Eye (tissue), 1 donor: Measurements from ENCODE around the gene MAB21L4.

Source experiments
- DNase-seq: peaks from one replicate; pipeline ENCODE4 v3.0.0-alpha.2; 2015

Gene MAB21L4

DNA sequence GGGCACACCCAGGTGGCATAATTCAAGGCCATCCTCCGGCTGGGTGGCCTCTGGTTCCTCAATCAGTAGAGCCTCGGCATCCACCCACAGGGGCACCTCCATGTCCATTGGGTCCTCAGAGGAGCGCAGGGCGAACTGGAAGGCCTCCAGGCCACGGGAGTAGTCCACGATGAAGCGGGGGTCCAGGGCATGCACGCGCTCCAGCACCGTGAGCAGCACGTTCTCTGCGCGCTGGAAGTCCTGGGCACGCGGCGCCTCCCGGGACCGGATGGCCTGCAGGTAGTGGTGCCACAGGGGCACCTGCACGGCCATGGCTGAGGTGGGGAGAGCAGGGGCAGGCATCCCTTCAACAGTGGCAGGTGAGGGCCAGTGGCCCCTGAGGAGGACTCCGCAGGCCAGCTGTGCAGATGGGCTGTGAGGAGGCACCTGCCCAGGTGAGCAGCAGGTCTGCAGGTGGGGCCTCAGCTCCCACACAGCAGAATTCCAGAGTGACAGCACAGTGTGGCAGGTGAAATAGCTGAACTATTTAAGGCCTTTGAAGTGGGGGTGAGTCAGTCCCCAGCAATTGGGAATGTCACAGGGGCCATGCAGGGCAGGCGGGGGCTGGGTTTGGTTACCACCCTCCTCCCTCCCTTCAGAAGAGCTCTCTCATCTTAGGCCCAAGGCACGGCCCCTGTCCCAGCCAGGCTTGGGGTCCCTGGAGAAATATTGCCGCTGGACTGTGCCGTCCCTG is at the start of gene MAB21L4:
Gene MAB21L4, minus strand, starts transcription at position 501 of the 733 bp plus-strand sequence. Its CDS starts 159 bp downstream, at position 342.
- DNase-seq: no peak

- DNase-seq: no peak
Measured at GRCh38 chr2:240936106-240936505, 40.1 kb upstream of the MAB21L4 start.

- DNase-seq: no peak
Measured at GRCh38 chr2:240935103-240935876, 39.3 kb upstream of the MAB21L4 start.

DNA sequence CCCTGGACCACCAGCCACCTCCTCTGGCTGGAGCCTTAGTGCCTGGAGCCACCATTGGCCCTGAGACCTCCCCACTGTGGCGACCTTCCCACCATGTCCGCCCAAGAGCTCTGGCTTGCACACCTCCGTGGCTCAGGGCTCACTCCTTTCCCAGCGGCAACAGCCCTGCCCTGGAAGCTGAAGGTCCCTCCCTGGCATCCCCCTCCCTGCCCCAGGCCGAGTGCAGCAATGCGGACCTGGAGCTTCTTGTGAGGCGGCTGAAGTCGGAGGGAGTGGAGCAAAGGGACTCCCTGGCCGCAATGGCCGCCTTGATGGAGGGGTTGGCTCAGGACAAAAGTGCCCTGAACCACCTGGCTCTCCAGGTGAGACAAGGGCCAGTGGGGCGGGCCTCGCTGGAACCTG is 38.7 kb upstream of the MAB21L4 start:
- DNase-seq: no peak

DNA sequence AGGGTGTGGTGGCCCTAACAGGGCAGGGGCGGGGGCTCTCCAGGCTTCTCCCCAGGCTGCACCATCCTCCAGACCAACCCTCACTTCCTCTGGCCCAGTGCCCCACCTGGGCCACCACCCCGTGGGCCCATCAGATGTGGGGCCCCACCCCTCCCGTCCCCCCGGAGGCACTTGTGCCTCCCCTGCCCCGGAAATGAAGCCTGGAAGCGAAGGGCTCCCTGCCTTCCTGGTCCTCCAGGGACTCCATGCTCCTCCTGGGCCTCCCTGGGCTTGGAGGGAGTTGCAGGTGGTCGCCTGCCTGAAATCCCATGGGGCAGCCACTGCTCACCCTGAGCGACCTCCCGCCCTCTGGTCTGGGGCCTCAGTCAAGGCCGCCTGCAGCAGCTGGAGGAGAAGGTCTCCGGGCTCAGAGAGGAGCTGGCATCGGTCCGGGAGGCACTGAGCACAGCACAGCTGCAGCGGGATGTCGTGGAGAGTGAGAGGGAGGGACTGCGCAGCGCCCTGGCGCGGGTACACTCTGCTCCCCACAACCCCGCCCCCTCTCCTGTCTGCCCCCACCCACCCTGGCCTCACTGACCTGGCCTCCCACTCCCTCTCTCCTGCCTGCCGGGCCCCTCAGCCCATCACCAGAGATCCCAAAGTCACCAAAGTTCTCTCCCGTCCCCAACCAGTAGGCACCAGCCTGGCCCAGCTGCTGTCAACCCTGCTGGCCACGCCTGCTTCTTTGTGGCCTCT is 38.2 kb upstream of the MAB21L4 start:
- no peak for DNase-seq

GRCh38 chr2:240933048-240933965 is 37.4 kb upstream of the MAB21L4 start:
- DNase-seq: no peak

DNA sequence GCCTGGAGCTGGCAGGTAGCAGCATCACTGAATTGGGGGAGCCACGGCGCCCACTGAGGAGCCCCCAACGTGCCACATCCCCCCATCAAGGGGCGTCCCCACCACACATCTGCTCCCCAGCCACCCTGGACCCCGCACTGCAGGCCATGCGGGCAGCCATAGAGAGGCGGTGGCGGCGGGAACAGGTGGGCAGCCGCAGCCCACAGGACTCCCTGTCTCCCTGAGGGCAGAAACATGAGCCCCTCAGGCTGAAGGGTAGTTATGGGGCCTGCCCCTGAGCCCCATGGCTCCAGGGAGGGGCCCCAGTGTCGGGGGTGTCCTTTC is 36.7 kb upstream of the MAB21L4 start:
- no peak for DNase-seq

- no peak for DNase-seq
Measured at GRCh38 chr2:240932001-240932723, 36.2 kb upstream of the MAB21L4 start.

DNA sequence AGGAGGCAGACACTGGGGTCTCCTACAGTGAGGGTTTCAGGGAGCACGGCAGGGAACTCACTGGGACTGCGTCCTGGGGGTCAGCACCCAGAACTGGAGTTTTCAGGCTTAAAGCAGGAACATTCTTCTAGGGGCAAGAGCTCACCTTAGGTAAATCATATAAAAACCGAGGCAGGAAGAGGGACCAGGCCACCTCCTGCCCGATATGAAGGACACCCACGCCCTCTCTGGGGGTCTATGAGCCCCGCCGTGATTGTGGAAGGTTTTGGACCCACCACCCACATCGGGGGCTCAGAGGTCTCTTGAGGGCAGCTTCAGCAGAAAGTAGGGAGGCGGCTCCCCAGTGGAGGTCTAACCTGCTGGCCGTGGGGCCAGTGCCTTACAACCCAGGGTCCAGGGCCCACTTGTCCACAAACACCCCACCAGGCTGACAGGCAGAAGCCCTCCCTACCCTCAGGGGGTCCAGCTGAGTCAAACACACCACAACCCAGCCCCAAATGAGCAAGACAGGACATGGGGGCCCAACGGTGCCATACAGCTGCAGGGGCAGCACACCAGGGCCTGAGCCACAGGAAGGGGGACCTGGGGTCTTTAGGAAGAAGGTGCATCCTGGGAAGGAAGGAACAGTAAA is 35.5 kb upstream of the MAB21L4 start:
- no peak for DNase-seq

DNA sequence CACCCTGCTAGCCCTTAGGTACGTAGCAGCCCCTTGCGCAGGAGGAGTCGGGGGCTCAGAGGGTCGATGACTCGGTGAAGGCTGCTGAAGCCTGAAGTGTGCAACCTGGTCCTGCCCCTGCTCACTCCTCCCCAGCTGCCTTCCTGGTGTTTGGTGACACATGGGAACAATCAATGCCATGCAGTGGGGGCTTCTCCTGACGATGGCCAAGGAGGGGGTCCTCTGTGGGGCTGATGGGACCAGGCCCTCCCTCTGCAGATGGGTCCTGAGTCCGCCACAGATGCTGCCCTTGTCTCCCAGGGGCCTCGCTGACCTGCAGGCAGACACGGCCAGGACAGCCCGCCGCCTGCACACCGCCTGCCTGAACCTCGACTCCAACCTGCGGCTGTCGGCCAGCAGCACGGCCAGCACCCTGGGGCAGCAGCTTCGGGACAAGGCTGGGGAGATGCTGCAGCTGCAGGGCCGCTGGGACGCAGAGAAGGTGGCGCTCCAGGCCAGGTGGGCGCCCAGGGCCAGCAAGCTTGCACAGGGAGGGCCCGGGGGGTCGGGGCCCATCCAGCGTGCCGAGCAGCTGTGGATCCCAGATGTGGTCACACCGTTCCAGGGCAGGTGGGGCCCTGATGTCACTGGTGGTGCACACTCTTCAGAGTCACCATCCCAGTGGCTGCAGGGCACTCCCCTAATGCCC is 34.8 kb upstream of the MAB21L4 start:
- DNase-seq: peak; percentile 24

DNA sequence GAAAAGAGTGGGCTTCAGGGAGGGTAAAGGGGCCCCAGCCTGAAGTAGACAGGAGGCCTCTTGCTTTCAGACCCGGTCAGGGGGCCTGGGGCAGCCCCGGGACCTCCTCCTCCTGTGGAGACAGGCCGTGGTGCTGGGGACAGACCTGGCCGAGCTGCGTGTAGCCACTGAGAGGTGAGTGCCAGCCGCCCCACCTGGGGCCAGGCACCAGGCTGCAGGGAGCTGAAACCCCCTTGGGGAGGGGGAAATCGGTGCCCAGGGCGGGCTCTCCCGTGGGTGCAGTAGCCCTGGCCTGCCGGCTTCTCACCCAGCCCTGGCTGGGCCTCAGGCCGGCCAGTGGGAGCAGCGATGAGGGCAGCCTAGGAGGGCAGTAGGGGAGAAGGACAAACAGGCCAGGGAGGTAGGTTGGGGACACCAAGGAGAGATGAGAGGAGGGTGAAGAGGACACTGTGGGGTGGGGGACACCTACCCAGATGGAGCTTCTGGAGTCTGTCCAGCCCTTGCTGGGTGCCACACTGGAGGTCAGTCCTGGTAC is 34.2 kb upstream of the MAB21L4 start:
- DNase-seq: no peak

GRCh38 chr2:240929364-240930095 is 33.6 kb upstream of the MAB21L4 start:
- DNase-seq: no peak

GRCh38 chr2:240928476-240929363 is 32.8 kb upstream of the MAB21L4 start:
- DNase-seq: no peak

DNA sequence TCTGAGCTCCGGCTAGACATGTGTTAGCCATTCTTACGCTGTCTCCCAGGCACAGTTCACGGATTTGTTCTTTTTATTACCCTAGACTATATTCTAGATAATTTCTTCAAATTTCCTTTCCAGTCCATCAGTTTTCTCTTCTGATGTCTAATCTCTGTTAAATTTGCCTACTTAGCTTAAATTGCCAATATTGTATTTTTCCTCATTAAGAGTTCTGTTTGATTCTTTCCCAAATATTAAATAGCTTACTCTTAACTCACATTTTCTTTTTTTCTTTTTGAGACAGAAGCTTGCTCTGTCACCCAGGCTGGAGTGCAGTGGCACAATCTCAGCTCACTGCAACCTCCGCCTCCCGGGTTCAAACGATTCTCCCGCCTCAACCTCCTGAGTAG is 31.4 kb upstream of the MAB21L4 start:
- no peak for DNase-seq

DNA sequence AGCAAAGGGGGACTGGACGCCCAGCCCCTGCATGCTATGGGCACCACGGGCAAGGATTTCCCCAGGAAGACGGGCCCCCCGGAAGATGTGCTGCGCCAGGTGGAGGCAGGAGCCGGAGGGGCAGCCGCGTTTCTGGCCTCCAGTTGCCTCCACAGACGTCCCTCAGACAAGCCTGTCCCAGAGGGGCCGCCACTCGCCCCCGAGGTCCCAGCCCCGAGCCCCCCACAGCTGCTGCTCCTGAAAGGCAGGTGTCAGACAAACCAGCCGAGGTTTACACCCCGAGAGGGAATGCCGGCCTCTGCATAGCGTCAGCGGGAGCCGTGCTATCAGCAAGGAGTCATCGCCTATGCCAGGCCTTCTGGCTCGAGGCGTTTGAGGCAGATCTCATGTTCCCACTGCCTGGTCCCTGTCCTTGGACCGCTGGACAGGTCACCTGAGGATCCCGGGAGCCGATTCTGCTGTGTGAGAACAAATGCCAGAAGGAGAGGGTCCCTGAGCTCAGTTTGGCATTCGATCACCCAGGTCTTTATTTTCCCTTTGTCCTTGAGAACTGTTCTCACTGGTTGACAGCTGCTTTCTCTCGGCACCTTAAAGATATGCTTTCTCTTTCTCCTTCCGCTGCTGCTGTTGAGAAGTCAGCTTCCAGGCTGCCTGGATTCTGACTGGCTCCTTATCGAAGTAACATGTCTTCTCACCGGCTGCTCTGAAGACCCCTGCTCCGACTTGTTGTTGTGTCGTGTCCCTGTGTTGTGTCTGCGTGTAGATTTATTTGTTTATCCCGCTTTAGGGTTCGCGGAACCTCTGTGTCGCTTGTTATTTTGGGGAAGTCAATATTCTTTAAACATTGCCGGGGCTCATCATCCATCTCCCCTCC is 30.8 kb upstream of the MAB21L4 start:
- no peak for DNase-seq

DNA sequence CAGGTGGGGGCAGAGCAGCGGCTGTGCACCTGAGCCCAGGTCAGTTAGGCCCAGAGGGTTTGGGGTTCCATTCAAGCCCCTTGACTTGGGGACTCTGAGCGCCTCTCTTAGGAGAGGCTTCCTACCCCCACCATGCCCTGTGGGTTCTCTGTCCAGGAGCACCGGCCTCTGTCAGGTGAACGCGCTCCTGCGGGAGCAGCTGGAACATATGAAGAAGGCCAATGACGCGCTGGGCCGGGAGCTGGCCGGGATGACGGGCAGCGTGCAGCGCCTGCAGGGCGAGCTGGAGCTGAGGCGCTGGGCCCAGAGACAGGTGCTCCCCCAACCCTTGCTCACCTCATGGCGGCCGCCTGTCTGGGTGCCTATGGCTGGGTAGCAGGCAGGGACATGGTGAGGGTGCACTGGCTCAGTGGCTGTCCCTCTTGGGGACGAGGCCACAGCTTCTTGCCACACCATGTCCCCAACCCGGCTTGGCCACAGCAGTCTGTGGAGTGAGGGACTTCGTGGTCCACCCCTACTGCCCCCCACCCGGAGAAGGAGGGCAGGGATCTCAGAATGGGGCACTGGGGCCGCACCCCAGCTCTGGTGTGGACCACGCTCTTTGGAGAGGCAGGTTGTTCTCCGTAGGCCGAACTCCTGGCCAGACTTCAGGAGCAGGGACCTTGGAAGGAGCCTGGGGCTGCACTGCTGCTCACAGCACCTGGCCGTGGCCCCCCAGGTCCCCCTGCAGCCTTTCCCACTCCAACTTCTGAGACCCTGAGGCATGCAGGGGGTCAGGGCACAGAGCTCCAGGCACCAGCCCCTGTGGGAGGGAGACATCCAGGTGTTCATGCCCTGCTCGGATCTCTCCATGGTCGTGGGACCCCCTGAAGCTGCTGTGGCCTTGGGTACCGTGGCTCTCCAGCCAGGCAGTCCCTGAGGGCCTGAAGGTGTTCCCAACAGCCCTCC is 29.9 kb upstream of the MAB21L4 start:
- DNase-seq: no peak

DNA sequence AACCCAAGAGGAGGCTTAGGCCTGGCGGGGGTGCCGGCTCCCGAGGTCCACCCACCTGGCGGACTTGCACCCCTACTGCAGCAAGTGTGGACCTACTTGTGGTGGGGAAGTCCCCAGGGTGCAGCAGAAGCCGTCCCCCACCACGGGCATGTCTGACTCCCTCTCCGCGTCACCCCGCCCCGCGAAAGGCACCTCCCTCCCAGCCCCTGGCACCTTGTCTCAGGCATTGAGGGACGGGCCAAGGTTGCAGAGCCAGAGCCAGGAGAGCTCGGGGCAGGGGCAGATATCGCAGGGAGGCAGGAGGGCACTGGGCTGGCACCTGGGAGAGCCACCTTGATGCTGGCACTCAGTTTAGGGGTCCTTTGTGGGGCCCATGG is 29.2 kb upstream of the MAB21L4 start:
- no peak for DNase-seq
